Hindlimb muscle (tissue), 1 donor: ENCODE measurements around the gene DNAH6. TPM values are rescaled to one million over a fixed set of nuclear protein-coding genes. Genes with fewer than 3 reads are reported as not detected.

ENCODE experiments used
- DNase-seq: peaks from one replicate; pipeline ENCODE4 v3.0.0-alpha.2; 2013
- polyA plus RNA-seq: library from polyadenylated mRNA; unstranded; fragments of 120-200 nt; gene quantifications from one replicate; pipeline ENCODE4 v1.2.1, GENCODE V29; 2013; ENCODE audit not compliant: insufficient read length

Gene DNAH6
- polyA plus RNA-seq, 1 donor: 0.04 TPM

- DNase-seq: no peak
Measured at GRCh38 chr2:84697895-84698294, 181.6 kb downstream of the DNAH6 start.

GRCh38 chr2:84700006-84700405 lies 183.7 kb downstream of the DNAH6 start:
- DNase-seq: no peak

GRCh38 chr2:84701880-84702279 lies 185.6 kb downstream of the DNAH6 start:
- no peak for DNase-seq

- DNase-seq: no peak
Measured at GRCh38 chr2:84702941-84703340, 186.6 kb downstream of the DNAH6 start.

GRCh38 chr2:84703831-84704230 lies 187.5 kb downstream of the DNAH6 start:
- DNase-seq: no peak

- DNase-seq: no peak
Measured at GRCh38 chr2:84704505-84705244, 188.4 kb downstream of the DNAH6 start.

- no peak for DNase-seq
Measured at GRCh38 chr2:84705858-84706257, 189.6 kb downstream of the DNAH6 start.

GRCh38 chr2:84708442-84708841 lies 192.1 kb downstream of the DNAH6 start:
- DNase-seq: no peak

- no peak for DNase-seq
Measured at GRCh38 chr2:84711651-84712050, 195.4 kb downstream of the DNAH6 start.

- DNase-seq: no peak
Measured at GRCh38 chr2:84713441-84713840, 197.1 kb downstream of the DNAH6 start.

- no peak for DNase-seq
Measured at GRCh38 chr2:84716564-84716963, 200.3 kb downstream of the DNAH6 start.

GRCh38 chr2:84717302-84717701 lies 201.0 kb downstream of the DNAH6 start:
- DNase-seq: no peak

- no peak for DNase-seq
Measured at GRCh38 chr2:84719434-84719833, 203.1 kb downstream of the DNAH6 start.

- no peak for DNase-seq
Measured at GRCh38 chr2:84723831-84724230, 207.5 kb downstream of the DNAH6 start.

- no peak for DNase-seq
Measured at GRCh38 chr2:84725717-84726116, 209.4 kb downstream of the DNAH6 start.

- DNase-seq: no peak
Measured at GRCh38 chr2:84727315-84727714, 211.0 kb downstream of the DNAH6 start.

- DNase-seq: no peak
Measured at GRCh38 chr2:84729224-84729623, 212.9 kb downstream of the DNAH6 start.

GRCh38 chr2:84731185-84731584 lies 214.9 kb downstream of the DNAH6 start:
- DNase-seq: no peak

- no peak for DNase-seq
Measured at GRCh38 chr2:84732897-84733778, 216.8 kb downstream of the DNAH6 start.

- DNase-seq: no peak
Measured at GRCh38 chr2:84735389-84735788, 219.1 kb downstream of the DNAH6 start.

GRCh38 chr2:84741182-84741822 lies 225.0 kb downstream of the DNAH6 start:
- no peak for DNase-seq

GRCh38 chr2:84748341-84748740 lies 232.0 kb downstream of the DNAH6 start:
- no peak for DNase-seq

- DNase-seq: no peak
Measured at GRCh38 chr2:84749442-84749841, 233.1 kb downstream of the DNAH6 start.
